ENCODE measurements around the gene SLC28A3.

Gene SLC28A3

GRCh38 chr9:84239343-84239742 is 101.2 kb downstream of the SLC28A3 start:
- no peak for DNase-seq

- no peak for DNase-seq
Observed at GRCh38 chr9:84238652-84239051, 101.9 kb downstream of the SLC28A3 start.

- DNase-seq, result no peak
Observed at GRCh38 chr9:84235511-84235910, 105.0 kb downstream of the SLC28A3 start.

GRCh38 chr9:84230355-84231145 is 110.0 kb downstream of the SLC28A3 start:
- DNase-seq, result no peak

- no peak for DNase-seq
Observed at GRCh38 chr9:84229191-84229590, 111.4 kb downstream of the SLC28A3 start.

- no peak for DNase-seq
Observed at GRCh38 chr9:84228130-84228720, 112.3 kb downstream of the SLC28A3 start.

GRCh38 chr9:84226126-84226525 is 114.4 kb downstream of the SLC28A3 start:
- no peak for DNase-seq
